HepG2 (cell line): Measurements from ENCODE around the gene EEA1. TPM values are rescaled to one million over a fixed set of nuclear protein-coding genes. Genes with fewer than 3 reads are reported as not detected.
A peak's percentile ranks its signal among the peaks of the same experiment; 100 is the strongest.

Experiments used
- ATAC-seq: fragments of 200-7000 bp; cut with Tn5 transposase; 3 replicates; pipeline ENCODE4 v1.9.1; 2020; ENCODE audit warnings: mild to moderate bottlenecking, moderate library complexity
- BruUV-seq: library from RNA; stranded (reverse); fragments of 400-500 nt; replicated peaks from 2 replicates; lab custom pipeline; 2021; lab: Mats Ljungman, UMichigan
- CTCF ChIA-PET: fragments of 300-600 bp; formaldehyde crosslinking; extraction: SDS; loops from one replicate; lab custom pipeline; 2021; ENCODE audit warnings: low total read pairs, inconsistent platforms, low intra/inter-chr PET ratio; lab: Yijun Ruan, JAX
- POLR2A ChIA-PET: fragments of 350-600 bp; sonication (Branson Sonifier 250); formaldehyde crosslinking; loops from one replicate; lab custom pipeline; 2020; ENCODE audit warnings: antibody characterized with exemption, inconsistent platforms; lab: Yijun Ruan, JAX
- DNase-seq: peaks from one replicate; pipeline ENCODE4 v3.0.0-alpha.2; 2015; ENCODE audit warnings: low spot score
- FAIRE-seq: peaks from 3 replicates; lab custom pipeline; 2011; peaks lifted over from hg19 to GRCh38; lab: Jason Lieb, UNC
- H2AFZ ChIP-seq: one replicate; pipeline ENCODE4 v1.6.1; 2011; ENCODE audit warnings: low read length, inconsistent platforms
- H3K27ac ChIP-seq: fragments of 300-600 bp; 3 replicates; pipeline ENCODE4 v1.8.0; 2011; ENCODE audit warnings: mixed run types, mild to moderate bottlenecking, mixed read lengths, low read length, inconsistent platforms; ENCODE audit not compliant: insufficient read depth; ENCODE audit errors: extremely low read length
- H3K27me3 ChIP-seq, 2 experiments: fragments of 200-600 bp in 1 of 2; 2 replicates in 1 of 2; 3 replicates in 1 of 2; pipeline versions ENCODE4 v1.6.0 to v1.8.0; 2011; ENCODE audit warnings: low read length in 2 of 2, mild to moderate bottlenecking in 2 of 2, moderate library complexity in 2 of 2, inconsistent platforms in 1 of 2; ENCODE audit not compliant: insufficient read depth in 2 of 2, control insufficient read depth in 1 of 2
- H3K36me3 ChIP-seq, 2 experiments: fragments of 200-600 bp in 1 of 2; replicated peaks in 1 of 2; 2 replicates in 1 of 2; 3 replicates in 1 of 2; pipeline versions ENCODE4 v1.5.1 to v1.8.0; 2011; ENCODE audit warnings: low read length in 2 of 2, inconsistent platforms in 1 of 2; ENCODE audit not compliant: insufficient read depth in 2 of 2, control insufficient read depth in 1 of 2
- H3K4me1 ChIP-seq: 2 replicates; pipeline ENCODE4 v1.5.1; 2012; ENCODE audit warnings: low read length, inconsistent platforms; ENCODE audit not compliant: insufficient read depth
- H3K4me2 ChIP-seq: 2 replicates; pipeline ENCODE4 v1.6.0; 2011; ENCODE audit warnings: low read depth, low read length, inconsistent platforms
- H3K4me3 ChIP-seq, 3 experiments: fragments of 200-600 bp in 1 of 3; sonication (generic), shearing (Covaris generic) in 1 of 3; replicated peaks in 1 of 3; 2 replicates each; pipeline ENCODE4 v1.5.1; 2011 to 2016; ENCODE audit warnings: low read length in 3 of 3, inconsistent platforms in 2 of 3, low read depth in 2 of 3, mild to moderate bottlenecking in 2 of 3, control low read depth in 1 of 3, mixed read lengths in 1 of 3; ENCODE audit not compliant: insufficient read depth in 1 of 3
- H3K79me2 ChIP-seq: one replicate; pipeline ENCODE4 v1.6.1; 2011; ENCODE audit warnings: low read length, inconsistent platforms; ENCODE audit not compliant: insufficient read depth
- H3K9ac ChIP-seq: 2 replicates; pipeline ENCODE4 v1.6.0; 2011; ENCODE audit warnings: mild to moderate bottlenecking, low read depth, low read length, inconsistent platforms; ENCODE audit not compliant: insufficient read depth
- H3K9me3 ChIP-seq: 2 replicates; pipeline ENCODE4 v1.5.1; 2012; ENCODE audit warnings: mild to moderate bottlenecking, low read length
- H4K20me1 ChIP-seq: 2 replicates; pipeline ENCODE4 v1.6.0; 2011; ENCODE audit warnings: inconsistent platforms, mild to moderate bottlenecking, low read length, moderate library complexity; ENCODE audit not compliant: insufficient read depth
- AKAP8 ChIP-seq: sonication (generic); formaldehyde crosslinking; IDR thresholded peaks from 2 replicates; pipeline ENCODE4 v1.5.1; 2020; ENCODE audit warnings: mild to moderate bottlenecking, missing genetic modification reagents
- HNF4A ChIP-seq: sonication (generic); formaldehyde crosslinking; IDR thresholded peaks from 2 replicates; pipeline ENCODE4 v1.4.0; 2020; ENCODE audit warnings: missing genetic modification reagents
- PHF20 ChIP-seq: sonication (generic); formaldehyde crosslinking; IDR thresholded peaks from 2 replicates; pipeline ENCODE4 v1.5.0; 2020; ENCODE audit warnings: mild to moderate bottlenecking, missing genetic modification reagents
- ZNF569 ChIP-seq: sonication (generic); formaldehyde crosslinking; IDR thresholded peaks from 2 replicates; pipeline ENCODE4 v1.5.0; 2020; ENCODE audit warnings: mild to moderate bottlenecking, missing genetic modification reagents, moderate library complexity, borderline replicate concordance
- whole genome bisulfite sequencing: methylation state at CpG from one replicate; pipeline ENCODE4 v1.1.6; 2017; ENCODE audit warnings: low lambda C conversion rate; 5-methylcytosine and 5-hydroxymethylcytosine counted together
- in situ Hi-C: cut with HindIII; loops from 2 replicates; pipeline ENCODE4 v1.10.0; 2017; ENCODE audit warnings: low pct_unique_long_range_greater_than_20kb; ENCODE audit not compliant: extremely low pct_ligation_motif_present
- intact Hi-C: fragments of 100-400 bp; cut with micrococcal nuclease; formaldehyde crosslinking; loops from one replicate; pipeline ENCODE4 v1.10.0; 2022; ENCODE audit not compliant: unreplicated experiment
- polyA plus RNA-seq, 8 experiments: library from polyadenylated mRNA; depleted of rRNA in 3 of 8; stranded (reverse) in 7 of 8; unstranded in 1 of 8; fragments of >200 nt; fragmentation: Illumina TruSeq in 4 of 8; extraction: Trizol in 4 of 8; gene quantifications; 2 replicates each; pipeline versions ENCODE4 v1.2.1 to v1.2.3, GENCODE V29; 2011 to 2016; ENCODE audit warnings: low read depth in 4 of 8, missing spikeins in 1 of 8, mixed read lengths in 1 of 8; ENCODE audit not compliant: insufficient read depth in 1 of 8
- total RNA-seq, 5 experiments: library from RNA; depleted of rRNA; stranded (reverse); fragments of >200 nt; fragmentation: Illumina TruSeq; extraction: Trizol; gene quantifications; 2 replicates each; pipeline ENCODE4 v1.2.3, GENCODE V29; 2016; ENCODE audit warnings: low read depth in 1 of 5
- TF ChIP-seq, protein P1 (sequence below): fragments of 450-650 bp; IDR thresholded peaks from 2 replicates; pipeline ENCODE4 v1.6.1; 2016
- TF ChIP-seq, protein P2 (sequence below): sonication (generic); formaldehyde crosslinking; IDR thresholded peaks from 2 replicates; pipeline ENCODE4 v1.5.1; 2020; ENCODE audit warnings: mild to moderate bottlenecking, missing genetic modification reagents, moderate library complexity
- TF ChIP-seq, protein P3 (sequence below): sonication (generic); formaldehyde crosslinking; IDR thresholded peaks from 2 replicates; pipeline ENCODE4 v1.4.0; 2020; ENCODE audit warnings: missing genetic modification reagents, mild to moderate bottlenecking, borderline replicate concordance
- TF ChIP-seq, protein P4 (sequence below): sonication (generic); formaldehyde crosslinking; IDR thresholded peaks from 2 replicates; pipeline ENCODE4 v1.4.0; 2020; ENCODE audit warnings: missing genetic modification reagents, mild to moderate bottlenecking, borderline replicate concordance

Gene EEA1
- total and polyA plus RNA-seq, 2 of the 13 experiments (the other 11 are each of a cell fraction or from before 2014, with no cell fraction given), result 5.0 to 19.3 TPM

DNA sequence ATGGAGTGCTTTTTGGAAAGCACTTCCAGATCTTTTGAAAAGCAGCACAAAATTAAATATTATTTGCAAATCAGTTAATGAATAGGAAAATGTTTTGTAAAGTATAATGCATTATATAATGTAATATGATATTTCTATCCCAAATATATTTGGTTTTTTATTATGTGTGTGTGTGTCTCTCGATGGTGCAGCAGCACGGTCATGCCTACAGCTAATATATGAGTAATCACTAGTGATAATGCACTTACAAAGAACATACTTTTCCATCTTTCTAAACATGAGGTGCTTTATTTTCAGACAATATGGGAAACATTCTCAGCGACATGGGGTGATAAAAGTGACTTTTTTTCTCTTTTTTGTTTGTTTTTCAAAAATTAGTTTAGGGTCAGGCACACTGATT lies 1.3 kb upstream of the EEA1 start:
- CTCF ChIA-PET, result no interaction called here
- 89% methylated on average over 3 of the region's 3 CpGs for WGBS
- Histone ChIP-seq H3K36me3 (no peaks in the 10 kb centered on the region; a peak in 1 of 5 replicates), H3K27ac (peak overlapping the region; percentile 84), H3K79me2 (peaks cover 33% of the 10 kb centered on the region), H3K4me1 (peaks cover 50% of the 10 kb centered on the region), H2AFZ (no peak overlapping the region)
- no TSS peak for BruUV-seq
- ATAC-seq, result no peak
- no peak for FAIRE-seq
- TF ChIP-seq, protein P1, sequence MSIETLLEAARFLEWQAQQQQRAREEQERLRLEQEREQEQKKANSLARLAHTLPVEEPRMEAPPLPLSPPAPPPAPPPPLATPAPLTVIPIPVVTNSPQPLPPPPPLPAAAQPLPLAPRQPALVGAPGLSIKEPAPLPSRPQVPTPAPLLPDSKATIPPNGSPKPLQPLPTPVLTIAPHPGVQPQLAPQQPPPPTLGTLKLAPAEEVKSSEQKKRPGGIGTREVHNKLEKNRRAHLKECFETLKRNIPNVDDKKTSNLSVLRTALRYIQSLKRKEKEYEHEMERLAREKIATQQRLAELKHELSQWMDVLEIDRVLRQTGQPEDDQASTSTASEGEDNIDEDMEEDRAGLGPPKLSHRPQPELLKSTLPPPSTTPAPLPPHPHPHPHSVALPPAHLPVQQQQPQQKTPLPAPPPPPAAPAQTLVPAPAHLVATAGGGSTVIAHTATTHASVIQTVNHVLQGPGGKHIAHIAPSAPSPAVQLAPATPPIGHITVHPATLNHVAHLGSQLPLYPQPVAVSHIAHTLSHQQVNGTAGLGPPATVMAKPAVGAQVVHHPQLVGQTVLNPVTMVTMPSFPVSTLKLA, result no peak
- TF ChIP-seq, protein P2, sequence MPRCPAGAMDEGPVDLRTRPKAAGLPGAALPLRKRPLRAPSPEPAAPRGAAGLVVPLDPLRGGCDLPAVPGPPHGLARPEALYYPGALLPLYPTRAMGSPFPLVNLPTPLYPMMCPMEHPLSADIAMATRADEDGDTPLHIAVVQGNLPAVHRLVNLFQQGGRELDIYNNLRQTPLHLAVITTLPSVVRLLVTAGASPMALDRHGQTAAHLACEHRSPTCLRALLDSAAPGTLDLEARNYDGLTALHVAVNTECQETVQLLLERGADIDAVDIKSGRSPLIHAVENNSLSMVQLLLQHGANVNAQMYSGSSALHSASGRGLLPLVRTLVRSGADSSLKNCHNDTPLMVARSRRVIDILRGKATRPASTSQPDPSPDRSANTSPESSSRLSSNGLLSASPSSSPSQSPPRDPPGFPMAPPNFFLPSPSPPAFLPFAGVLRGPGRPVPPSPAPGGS, result no peak
- TF ChIP-seq, all 625 proteins: peak for 0
- H3K27me3 ChIP-seq, result no peaks in the 10 kb centered on the region
- POLR2A ChIA-PET, result interaction anchor here (0.8 to 4.2 kb wide), 10 partner anchors 13 to 445 kb away, joined by 3 to 25 read pairs (median 6); no protein-coding TSS in a partner anchor
- no peak for DNase-seq
- no peaks in the 10 kb centered on the region for H3K9me3 ChIP-seq
- H3K9ac ChIP-seq, result peak overlapping the region; percentile 85; the same call in 1 of the 2 replicates
- in situ Hi-C loops, result no loop called here
- intact Hi-C loops, result no loop called here
- H4K20me1 ChIP-seq, result peaks cover 6% of the 10 kb centered on the region; the same call in 1 of the 2 replicates
- H3K4me3 ChIP-seq, result peak overlapping the region in 2 of 3 experiments; percentile 55 to 89; a peak in 3 of 6 replicates
- H3K4me2 ChIP-seq, result peak overlapping the region; percentile 84

DNA sequence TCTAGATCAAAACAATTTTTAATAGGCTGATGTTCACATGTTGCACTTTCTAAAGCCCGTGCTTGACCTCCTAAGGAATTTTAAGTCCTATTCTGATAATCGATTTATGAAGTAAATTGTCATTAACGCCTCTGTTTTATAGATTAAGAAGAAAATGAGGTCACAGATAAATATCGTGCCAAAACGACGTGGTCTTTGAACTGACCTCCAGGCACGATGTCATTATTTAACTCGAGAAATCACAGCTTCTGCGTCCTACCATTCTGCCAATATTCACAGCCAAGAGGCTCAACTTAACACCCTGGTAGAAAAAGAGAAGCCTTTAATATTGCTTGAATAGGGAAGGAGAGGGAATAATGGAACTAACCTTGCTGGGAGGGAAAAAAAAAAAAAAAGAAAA lies 888 bp upstream of the EEA1 start:
- H2AFZ ChIP-seq, result no peak overlapping the region
- H4K20me1 ChIP-seq, result peaks cover 6% of the 10 kb centered on the region; the same call in 1 of the 2 replicates
- in situ Hi-C loops, result no loop called here
- H3K4me1 ChIP-seq, result peaks cover 54% of the 10 kb centered on the region
- H3K79me2 ChIP-seq, result peaks cover 37% of the 10 kb centered on the region
- intact Hi-C loops, result loop anchor here (5.0 to 10.0 kb wide), 3 partner anchors 42 to 103 kb away; no protein-coding TSS in a partner anchor
- H3K9me3 ChIP-seq, result no peaks in the 10 kb centered on the region
- peak overlapping the region; percentile 84 for H3K4me2 ChIP-seq
- no peaks in the 10 kb centered on the region; a peak in 1 of 5 replicates for H3K36me3 ChIP-seq
- H3K4me3 ChIP-seq, result peak overlapping the region; percentile 53 to 89 (median 55)
- ChIA-PET POLR2A (interaction anchor here (0.8 to 4.2 kb wide), 21 partner anchors 13 to 490 kb away, joined by 3 to 27 read pairs (median 5); no protein-coding TSS in a partner anchor), CTCF (no interaction called here)
- no peak for FAIRE-seq
- H3K27me3 ChIP-seq, result no peaks in the 10 kb centered on the region
- DNase-seq, result no peak
- H3K9ac ChIP-seq, result peak overlapping the region; percentile 85
- WGBS, result 1% methylated on average over 9 of the region's 9 CpGs
- no peak for ATAC-seq
- TSS peak; percentile 96 for BruUV-seq
- H3K27ac ChIP-seq, result peak overlapping the region; percentile 84
- TF ChIP-seq, protein P3, sequence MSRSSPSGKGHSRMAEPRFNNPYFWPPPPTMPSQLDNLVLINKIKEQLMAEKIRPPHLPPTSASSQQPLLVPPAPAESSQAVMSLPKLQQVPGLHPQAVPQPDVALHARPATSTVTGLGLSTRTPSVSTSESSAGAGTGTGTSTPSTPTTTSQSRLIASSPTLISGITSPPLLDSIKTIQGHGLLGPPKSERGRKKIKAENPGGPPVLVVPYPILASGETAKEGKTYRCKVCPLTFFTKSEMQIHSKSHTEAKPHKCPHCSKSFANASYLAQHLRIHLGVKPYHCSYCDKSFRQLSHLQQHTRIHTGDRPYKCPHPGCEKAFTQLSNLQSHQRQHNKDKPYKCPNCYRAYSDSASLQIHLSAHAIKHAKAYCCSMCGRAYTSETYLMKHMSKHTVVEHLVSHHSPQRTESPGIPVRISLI, result peak; percentile 24; the same call in 1 of the 2 replicates
- peak; percentile 10; the same call in 1 of the 2 replicates for TF ChIP-seq HNF4A (CRISPR knock-in tag)
- TF ChIP-seq PHF20 (CRISPR knock-in tag), result no peak
- TF ChIP-seq ZNF569 (CRISPR knock-in tag), result no peak
- no peak for TF ChIP-seq AKAP8 (CRISPR knock-in tag)
- TF ChIP-seq, protein P4, sequence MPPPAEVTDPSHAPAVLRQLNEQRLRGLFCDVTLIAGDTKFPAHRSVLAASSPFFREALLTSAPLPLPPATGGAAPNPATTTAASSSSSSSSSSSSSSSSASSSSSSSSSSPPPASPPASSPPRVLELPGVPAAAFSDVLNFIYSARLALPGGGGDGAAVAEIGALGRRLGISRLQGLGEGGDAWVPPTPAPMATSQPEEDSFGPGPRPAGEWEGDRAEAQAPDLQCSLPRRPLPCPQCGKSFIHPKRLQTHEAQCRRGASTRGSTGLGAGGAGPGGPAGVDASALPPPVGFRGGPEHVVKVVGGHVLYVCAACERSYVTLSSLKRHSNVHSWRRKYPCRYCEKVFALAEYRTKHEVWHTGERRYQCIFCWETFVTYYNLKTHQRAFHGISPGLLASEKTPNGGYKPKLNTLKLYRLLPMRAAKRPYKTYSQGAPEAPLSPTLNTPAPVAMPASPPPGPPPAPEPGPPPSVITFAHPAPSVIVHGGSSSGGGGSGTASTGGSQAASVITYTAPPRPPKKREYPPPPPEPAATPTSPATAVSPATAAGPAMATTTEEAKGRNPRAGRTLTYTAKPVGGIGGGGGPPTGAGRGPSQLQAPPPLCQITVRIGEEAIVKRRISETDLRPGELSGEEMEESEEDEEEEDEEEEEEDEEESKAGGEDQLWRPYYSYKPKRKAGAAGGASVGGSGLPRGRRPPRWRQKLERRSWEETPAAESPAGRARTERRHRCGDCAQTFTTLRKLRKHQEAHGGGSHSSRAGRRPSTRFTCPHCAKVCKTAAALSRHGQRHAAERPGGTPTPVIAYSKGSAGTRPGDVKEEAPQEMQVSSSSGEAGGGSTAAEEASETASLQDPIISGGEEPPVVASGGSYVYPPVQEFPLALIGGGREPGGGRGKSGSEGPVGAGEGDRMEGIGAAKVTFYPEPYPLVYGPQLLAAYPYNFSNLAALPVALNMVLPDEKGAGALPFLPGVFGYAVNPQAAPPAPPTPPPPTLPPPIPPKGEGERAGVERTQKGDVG (CRISPR knock-in tag), result no peak
